ENCODE results near the gene PHACTR3. TPM values are rescaled to one million over a fixed set of nuclear protein-coding genes. Genes with fewer than 3 reads are reported as not detected.

The PHACTR3 gene
- total and polyA plus RNA-seq, 2 donors (not counting 1 experiment from before 2014, with no cell fraction given): not detected

GRCh38 chr20:59559863-59560262 lies 44.5 kb upstream of the PHACTR3 start:
- no peak overlapping the region for H3K9ac ChIP-seq (ENCODE audit: insufficient read depth, low read length)
- no peaks in the 10 kb centered on the region for H3K79me2 ChIP-seq (ENCODE audit: control insufficient read depth, insufficient read depth, low read length)
- H3K4me1 ChIP-seq (ENCODE audit: control insufficient read depth, extremely low read depth, insufficient read depth, low read length): no peaks in the 10 kb centered on the region
- DNase-seq (ENCODE audit: low read depth in 2 of 2): no peak
- H4K20me1 ChIP-seq (ENCODE audit: control insufficient read depth, extremely low read depth, insufficient read depth, low read length): no peaks in the 10 kb centered on the region
- TF ChIP-seq CTCF (conservative IDR thresholded peaks at IDR 0.05 in 1 of 2, IDR thresholded peaks at IDR 0.05 in 1 of 2; ENCODE audit: low read depth in 1 of 2, low read length in 2 of 2) (no peak), EZH2 (IDR thresholded peaks at IDR 0.05; ENCODE audit: low read length, missing control alignments) (no peak)
- no peak overlapping the region for H3K4me3 ChIP-seq (replicated peaks in 1 of 4; ENCODE audit: control extremely low read depth in 1 of 4, insufficient read depth in 1 of 4, low read depth in 3 of 4, low read length in 4 of 4)
- H2AFZ ChIP-seq (ENCODE audit: low read length): no peak overlapping the region
- H3K27ac ChIP-seq (ENCODE audit: insufficient read depth, low read length): no peak overlapping the region
- no peaks in the 10 kb centered on the region for H3K36me3 ChIP-seq (ENCODE audit: control insufficient read depth, insufficient read depth, low read length)
- H3K27me3 ChIP-seq (ENCODE audit: control insufficient read depth, insufficient read depth, low read length): no peaks in the 10 kb centered on the region
- no peaks in the 10 kb centered on the region for H3K9me3 ChIP-seq (ENCODE audit: control insufficient read depth, insufficient read depth, low read depth, low read length)
- H3K4me2 ChIP-seq (ENCODE audit: extremely low read depth, insufficient read depth, low read length): no peak overlapping the region

DNA sequence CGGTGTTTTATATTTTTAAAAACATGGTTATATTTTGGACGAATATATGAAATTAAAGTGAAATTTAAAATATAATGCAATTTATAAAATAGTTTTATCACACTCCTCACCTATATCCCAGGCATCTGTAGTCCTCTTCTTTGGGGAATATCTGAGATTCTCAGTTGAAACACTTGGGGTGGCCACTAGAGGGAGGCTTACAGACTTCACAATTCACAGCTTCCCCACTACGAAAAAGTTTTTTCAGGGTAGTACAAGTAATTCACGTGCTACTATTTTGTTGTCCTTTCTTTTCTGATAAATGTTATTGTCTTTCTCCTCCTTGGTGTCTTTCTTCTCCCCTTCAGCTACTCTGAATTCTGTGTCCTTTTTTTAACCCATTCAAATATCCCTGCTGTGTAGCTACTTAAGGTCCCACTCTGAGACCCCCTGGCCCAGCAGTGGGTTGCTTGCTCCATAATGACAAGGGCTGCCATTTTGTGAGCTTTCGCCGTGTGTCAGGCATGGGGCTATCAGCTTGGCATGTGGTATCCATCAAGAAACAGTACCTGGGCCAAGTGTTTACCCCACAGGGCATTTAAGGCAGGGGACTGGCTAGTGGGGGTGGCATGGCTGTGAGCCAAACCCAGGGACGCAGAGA lies 43.6 kb upstream of the PHACTR3 start:
- peak in 1 of 2 donors; percentile 4 for DNase-seq (ENCODE audit: low read depth in 2 of 2)
- TF ChIP-seq CTCF (conservative IDR thresholded peaks at IDR 0.05 in 1 of 2, IDR thresholded peaks at IDR 0.05 in 1 of 2; ENCODE audit: low read depth in 1 of 2, low read length in 2 of 2): peak in 1 of 2 donors; percentile 45
- TF ChIP-seq EZH2 (IDR thresholded peaks at IDR 0.05; ENCODE audit: low read length, missing control alignments): no peak
- no peaks in the 10 kb centered on the region for H3K36me3 ChIP-seq (ENCODE audit: control insufficient read depth, insufficient read depth, low read length)
- H3K9me3 ChIP-seq (ENCODE audit: control insufficient read depth, insufficient read depth, low read depth, low read length): no peaks in the 10 kb centered on the region
- H3K4me1 ChIP-seq (ENCODE audit: control insufficient read depth, extremely low read depth, insufficient read depth, low read length): no peaks in the 10 kb centered on the region
- no peak overlapping the region for H3K4me3 ChIP-seq (replicated peaks in 1 of 4; ENCODE audit: control extremely low read depth in 1 of 4, insufficient read depth in 1 of 4, low read depth in 3 of 4, low read length in 4 of 4)
- no peaks in the 10 kb centered on the region for H3K79me2 ChIP-seq (ENCODE audit: control insufficient read depth, insufficient read depth, low read length)
- H3K4me2 ChIP-seq (ENCODE audit: extremely low read depth, insufficient read depth, low read length): no peak overlapping the region
- H3K27me3 ChIP-seq (ENCODE audit: control insufficient read depth, insufficient read depth, low read length): no peaks in the 10 kb centered on the region
- H4K20me1 ChIP-seq (ENCODE audit: control insufficient read depth, extremely low read depth, insufficient read depth, low read length): no peaks in the 10 kb centered on the region
- H3K9ac ChIP-seq (ENCODE audit: insufficient read depth, low read length): no peak overlapping the region
- no peak overlapping the region for H3K27ac ChIP-seq (ENCODE audit: insufficient read depth, low read length)
- H2AFZ ChIP-seq (ENCODE audit: low read length): no peak overlapping the region

GRCh38 chr20:59561228-59561605 lies 43.1 kb upstream of the PHACTR3 start:
- no peak for DNase-seq (ENCODE audit: low read depth in 2 of 2)
- Histone ChIP-seq H3K36me3 (ENCODE audit: control insufficient read depth, insufficient read depth, low read length) (no peaks in the 10 kb centered on the region), H3K27ac (ENCODE audit: insufficient read depth, low read length) (no peak overlapping the region)

More at GRCh38 chr20:59561228-59561605, 43.1 kb upstream of the PHACTR3 start:
- no peaks in the 10 kb centered on the region for H3K79me2 ChIP-seq (ENCODE audit: control insufficient read depth, insufficient read depth, low read length)
- H3K4me3 ChIP-seq (replicated peaks in 1 of 4; ENCODE audit: control extremely low read depth in 1 of 4, insufficient read depth in 1 of 4, low read depth in 3 of 4, low read length in 4 of 4): no peak overlapping the region
- H3K4me2 ChIP-seq (ENCODE audit: extremely low read depth, insufficient read depth, low read length): no peak overlapping the region
- no peaks in the 10 kb centered on the region for H3K4me1 ChIP-seq (ENCODE audit: control insufficient read depth, extremely low read depth, insufficient read depth, low read length)
- TF ChIP-seq EZH2 (IDR thresholded peaks at IDR 0.05; ENCODE audit: low read length, missing control alignments): no peak
- no peak for TF ChIP-seq CTCF (conservative IDR thresholded peaks at IDR 0.05 in 1 of 2, IDR thresholded peaks at IDR 0.05 in 1 of 2; ENCODE audit: low read depth in 1 of 2, low read length in 2 of 2)
- H3K9ac ChIP-seq (ENCODE audit: insufficient read depth, low read length): no peak overlapping the region
- no peaks in the 10 kb centered on the region for H3K27me3 ChIP-seq (ENCODE audit: control insufficient read depth, insufficient read depth, low read length)
- no peaks in the 10 kb centered on the region for H3K9me3 ChIP-seq (ENCODE audit: control insufficient read depth, insufficient read depth, low read depth, low read length)
- H2AFZ ChIP-seq (ENCODE audit: low read length): no peak overlapping the region
- H4K20me1 ChIP-seq (ENCODE audit: control insufficient read depth, extremely low read depth, insufficient read depth, low read length): no peaks in the 10 kb centered on the region
